Lower lobe of right lung (tissue), 2 donors: Measurements from ENCODE around the gene POM121C. TPM values are rescaled to one million over a fixed set of nuclear protein-coding genes. Genes with fewer than 3 reads are reported as not detected.
A peak's percentile ranks its signal among the peaks of the same experiment; 100 is the strongest.
"Not testable (repeated sequence)": the region's sequence is repeated elsewhere in the genome, so short reads cannot be mapped to it uniquely, and the experiment has no call there.

Experiments
- ATAC-seq, 2 donors: fragments of 200-7000 bp; cut with Tn5 transposase; one replicate each; pipeline ENCODE4 v1.9.1; 2020 to 2022; ENCODE audit warnings: mild to moderate bottlenecking in 2 of 2, moderate library complexity in 2 of 2
- DNase-seq: peaks from one replicate; pipeline ENCODE4 v3.0.0-alpha.2; 2020
- H3K27ac ChIP-seq: fragments of 200-600 bp; one replicate; pipeline ENCODE4 v1.8.0; 2022
- H3K27me3 ChIP-seq: fragments of 200-600 bp; one replicate; pipeline ENCODE4 v1.8.0; 2022; ENCODE audit warnings: low read depth
- H3K36me3 ChIP-seq: fragments of 200-600 bp; one replicate; pipeline ENCODE4 v1.8.0; 2022; ENCODE audit warnings: mild to moderate bottlenecking
- H3K4me1 ChIP-seq: fragments of 200-600 bp; one replicate; pipeline ENCODE4 v1.8.0; 2022
- H3K4me3 ChIP-seq: fragments of 200-600 bp; one replicate; pipeline ENCODE4 v1.8.0; 2022; ENCODE audit warnings: mild to moderate bottlenecking
- H3K9me3 ChIP-seq: fragments of 200-600 bp; one replicate; pipeline ENCODE4 v1.8.0; 2022
- CTCF ChIP-seq: fragments of 200-600 bp; IDR thresholded peaks from one replicate; pipeline ENCODE4 v1.8.0; 2022; ENCODE audit warnings: antibody characterized with exemption, mild to moderate bottlenecking
- intact Hi-C: fragments of 100-400 bp; cut with DNase I; formaldehyde crosslinking; loops from one replicate; pipeline ENCODE4 v1.11.0; 2022
- long read RNA-seq: library from polyadenylated mRNA; unstranded; transcript quantifications from one replicate; pipeline ENCODE4 v2.0.0, GENCODE V29; 2021
- total RNA-seq: library from RNA; stranded (reverse); fragmentation: NEBNext Ultra II Directional; extraction: Animal tissue kit (Norgen Biotek cat#: 25700); gene quantifications from one replicate; pipeline ENCODE4 v1.2.1, GENCODE V29; 2021
- donor health status: DM: no; HTN: yes; CAD: no; lungs with severe emphysema.

Gene POM121C
- 35.7 TPM for total RNA-seq
- long read RNA-seq, full-length matches to known transcripts, result 1 of 56 reads
- long read RNA-seq, partial matches to known transcripts, result 33 of 56 reads
- long read RNA-seq, other reads (novel, unspliced or antisense), result 22 of 56 reads

GRCh38 chr7:75485979-75486643 is at the start of gene POM121C:
TSS of gene POM121C (minus strand) at chr7:75486299. CDS start at chr7:75441496, 44,803 bp downstream.
- DNase-seq (peak; percentile 97), ATAC-seq (peak; percentile 100)
- H3K36me3 ChIP-seq, intact Hi-C loops, H3K27me3 ChIP-seq, H3K9me3 ChIP-seq, H3K4me1 ChIP-seq: not testable (repeated sequence)
- Histone ChIP-seq H3K27ac (peak within 1 kb of the TSS; percentile 80), H3K4me3 (peak within 1 kb of the TSS; percentile 80)

DNA sequence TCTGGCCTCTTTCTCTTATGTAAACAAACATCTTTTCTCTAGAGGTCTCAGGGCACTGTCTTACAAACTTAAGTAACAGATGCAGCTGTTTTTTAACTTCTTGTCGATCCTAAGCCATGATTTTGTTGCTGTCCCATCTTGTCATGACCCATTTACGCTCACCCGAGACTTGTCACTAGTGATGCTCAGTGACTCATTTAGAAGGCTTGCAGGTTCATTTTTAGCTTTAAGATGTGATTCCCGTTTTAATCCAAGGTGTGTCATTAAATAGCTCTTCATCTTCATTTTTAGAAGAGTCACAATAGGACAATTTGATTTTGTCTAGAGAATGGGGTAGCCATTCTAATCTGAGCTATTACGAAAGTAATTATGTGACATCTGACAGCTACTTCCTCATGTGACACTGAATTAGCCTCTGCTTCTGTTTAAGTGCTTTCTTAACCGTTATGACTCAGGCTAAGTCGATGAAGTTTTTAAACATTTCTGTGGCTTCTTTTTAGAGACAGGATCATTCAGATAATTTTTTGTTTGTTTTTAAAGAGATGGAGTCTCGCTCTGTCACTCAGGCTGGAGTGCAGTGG is 48.7 kb upstream of the POM121C start:
- H3K9me3 ChIP-seq, result no peaks in the 10 kb centered on the region
- peaks cover 48% of the 10 kb centered on the region for H3K36me3 ChIP-seq
- H3K27me3 ChIP-seq, result no peaks in the 10 kb centered on the region
- H3K4me3 ChIP-seq, result no peak overlapping the region
- intact Hi-C loops, result no loop called here
- H3K27ac ChIP-seq, result peak overlapping the region; percentile 67
- peaks cover 7% of the 10 kb centered on the region for H3K4me1 ChIP-seq
- no peak for TF ChIP-seq CTCF
- DNase-seq (no peak), ATAC-seq (peak; percentile 51 to 65)

DNA sequence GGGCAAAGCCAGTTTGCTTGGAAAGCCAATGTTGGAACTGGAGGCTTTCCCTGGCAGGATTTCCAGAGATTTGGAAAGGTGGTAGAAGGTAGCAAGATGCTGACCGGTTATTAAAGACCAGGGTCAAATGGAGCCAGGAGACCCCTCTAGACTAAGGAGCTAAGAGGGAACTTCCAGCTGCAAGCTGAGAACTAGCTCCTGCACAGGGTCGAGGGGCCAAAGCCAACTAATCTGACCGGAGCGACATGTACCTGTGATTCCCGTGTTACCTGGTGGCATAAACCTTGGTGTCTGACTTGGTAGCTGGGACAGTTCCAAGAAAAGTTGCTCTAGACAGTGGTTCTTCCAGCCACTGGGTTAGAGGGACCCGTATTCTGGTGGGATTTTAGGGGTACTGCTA is 47.8 kb upstream of the POM121C start:
- Histone ChIP-seq H3K4me1 (peaks cover 7% of the 10 kb centered on the region), H3K27ac (no peak overlapping the region), H3K9me3 (no peaks in the 10 kb centered on the region), H3K27me3 (no peaks in the 10 kb centered on the region), H3K4me3 (no peak overlapping the region), H3K36me3 (peaks cover 39% of the 10 kb centered on the region)
- no peak for DNase-seq
- intact Hi-C loops, result no loop called here
- no peak for TF ChIP-seq CTCF
- no peak for ATAC-seq

- no peak for TF ChIP-seq CTCF
- intact Hi-C loops, result no loop called here
- ATAC-seq, result no peak
- DNase-seq, result no peak
- Histone ChIP-seq H3K4me1 (peaks cover 14% of the 10 kb centered on the region), H3K4me3 (no peak overlapping the region), H3K9me3 (no peaks in the 10 kb centered on the region), H3K36me3 (peaks cover 28% of the 10 kb centered on the region), H3K27me3 (no peaks in the 10 kb centered on the region), H3K27ac (no peak overlapping the region)
These were observed 46.5 kb upstream of the POM121C start for GRCh38 chr7:75532639-75533038.

- Histone ChIP-seq H3K27ac (no peak overlapping the region), H3K27me3 (no peaks in the 10 kb centered on the region), H3K4me1 (peaks cover 23% of the 10 kb centered on the region), H3K9me3 (no peaks in the 10 kb centered on the region), H3K36me3 (peaks cover 16% of the 10 kb centered on the region), H3K4me3 (no peak overlapping the region)
- no peak for TF ChIP-seq CTCF
- ATAC-seq, result no peak
- intact Hi-C loops, result no loop called here
- DNase-seq, result no peak
These were observed 45.3 kb upstream of the POM121C start for GRCh38 chr7:75531359-75531821.

GRCh38 chr7:75527224-75527722 is 41.2 kb upstream of the POM121C start:
- H3K9me3 ChIP-seq, intact Hi-C loops, H3K27me3 ChIP-seq: not testable (repeated sequence)
- Histone ChIP-seq H3K27ac (peak overlapping the region; percentile 88), H3K36me3 (peaks cover 30% of the 10 kb centered on the region), H3K4me1 (peaks cover 24% of the 10 kb centered on the region), H3K4me3 (peak overlapping the region; percentile 92)
- DNase-seq (peak; percentile 46), ATAC-seq (peak in 1 of 2 donors; percentile 38)

- DNase-seq, ATAC-seq, H3K4me3 ChIP-seq, H3K27me3 ChIP-seq, intact Hi-C loops, H3K9me3 ChIP-seq, H3K27ac ChIP-seq: not testable (repeated sequence)
- Histone ChIP-seq H3K4me1 (peaks cover 11% of the 10 kb centered on the region), H3K36me3 (peaks cover 64% of the 10 kb centered on the region)
These were observed 35.6 kb upstream of the POM121C start for GRCh38 chr7:75521727-75522126.

- ATAC-seq, H3K27ac ChIP-seq, H3K4me3 ChIP-seq, DNase-seq, H3K27me3 ChIP-seq, H3K9me3 ChIP-seq, H3K4me1 ChIP-seq, intact Hi-C loops: not testable (repeated sequence)
- H3K36me3 ChIP-seq, result peaks cover 59% of the 10 kb centered on the region
These were observed 32.7 kb upstream of the POM121C start for GRCh38 chr7:75518842-75519241.

- H3K4me3 ChIP-seq, H3K9me3 ChIP-seq, H3K27me3 ChIP-seq, ATAC-seq, DNase-seq, H3K27ac ChIP-seq, H3K4me1 ChIP-seq, intact Hi-C loops: not testable (repeated sequence)
- peaks cover 26% of the 10 kb centered on the region for H3K36me3 ChIP-seq
These were observed 22.9 kb upstream of the POM121C start for GRCh38 chr7:75509033-75509432.

GRCh38 chr7:75492020-75492419 is 5.9 kb upstream of the POM121C start, which contains the start of gene SPDYE5:
TSS of gene SPDYE5 (plus strand) at chr7:75492320. CDS start at chr7:75494048, 1,728 bp downstream.
- H3K4me3 ChIP-seq, ATAC-seq, intact Hi-C loops: not testable (repeated sequence)

More at GRCh38 chr7:75492020-75492419, 5.9 kb upstream of the POM121C start, which contains the start of gene SPDYE5:
- H3K27ac ChIP-seq, H3K9me3 ChIP-seq, H3K4me1 ChIP-seq, DNase-seq, H3K27me3 ChIP-seq, H3K36me3 ChIP-seq: not testable (repeated sequence)
